Mesodermal cell (in vitro differentiated cells): Measurements from ENCODE around the gene EML4.

Experiments used
- H3K27ac ChIP-seq: 2 replicates; pipeline ENCODE4 v1.7.0; 2013; ENCODE audit warnings: mild to moderate bottlenecking, low read depth, low read length, moderate library complexity; ENCODE audit not compliant: severe bottlenecking
- H3K36me3 ChIP-seq: 2 replicates; pipeline ENCODE4 v1.7.1; 2013; ENCODE audit warnings: mild to moderate bottlenecking, low read length, moderate library complexity; ENCODE audit not compliant: control insufficient read depth, insufficient read depth
- H3K4me1 ChIP-seq: one replicate; pipeline ENCODE4 v1.7.1; 2013; ENCODE audit warnings: mild to moderate bottlenecking, low read length; ENCODE audit not compliant: insufficient read depth, control insufficient read depth, poor library complexity, severe bottlenecking
- H3K4me3 ChIP-seq: 2 replicates; pipeline ENCODE4 v1.7.0; 2013; ENCODE audit warnings: low read length, control low read depth, mild to moderate bottlenecking; ENCODE audit not compliant: insufficient read depth, poor library complexity, severe bottlenecking; ENCODE audit errors: extremely low read depth
- H3K9me3 ChIP-seq: 2 replicates; pipeline ENCODE4 v1.7.1; 2013; ENCODE audit warnings: mild to moderate bottlenecking, low read length, moderate library complexity; ENCODE audit not compliant: control insufficient read depth
- WGBS, 2 experiments: methylation state at CpG; one replicate each; pipeline ENCODE4 v1.1.5; 2013; ENCODE audit warnings: missing lambda C conversion rate in 2 of 2; ENCODE audit not compliant: insufficient coverage in 2 of 2; 5-methylcytosine and 5-hydroxymethylcytosine counted together

EML4 gene

DNA sequence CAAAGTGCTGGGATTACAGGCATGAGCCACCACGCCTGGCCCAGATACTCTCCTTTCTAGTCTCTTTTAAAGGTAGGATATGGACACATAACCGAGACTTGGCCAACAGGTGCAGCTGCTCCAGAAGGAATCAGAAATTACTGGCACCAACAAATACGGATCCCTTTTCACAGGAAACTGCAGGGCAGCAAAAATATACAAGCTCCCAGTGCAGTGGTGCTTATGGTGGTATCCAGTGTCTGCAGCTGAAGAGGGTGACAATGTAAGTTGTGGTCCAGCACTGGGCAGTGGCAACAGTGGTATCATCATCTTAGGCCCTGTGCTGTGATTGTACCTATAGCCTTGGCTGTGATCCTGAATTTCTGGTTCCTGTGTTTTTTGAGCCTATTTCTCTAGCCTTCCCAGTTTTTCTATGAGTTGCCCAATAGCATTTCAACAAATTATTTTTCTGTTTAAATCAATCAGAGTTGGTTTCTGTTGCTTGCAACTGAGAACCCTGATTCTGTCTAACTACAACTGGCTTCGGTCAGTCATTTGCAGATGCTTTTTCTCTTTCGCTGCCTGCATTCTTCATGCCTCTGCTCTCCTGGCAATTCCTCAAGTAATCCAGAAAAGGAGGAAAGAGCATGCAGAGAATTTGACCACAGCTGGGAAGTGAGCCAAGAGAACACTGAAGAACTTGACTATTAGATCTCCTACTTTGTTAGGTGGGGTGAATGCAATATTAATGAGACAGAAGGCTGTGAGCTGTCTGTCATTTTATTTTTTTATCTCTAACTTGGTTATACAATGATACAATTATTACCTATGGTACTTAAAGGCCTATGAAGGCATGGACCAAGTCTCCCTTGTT, 30.8 kb upstream of the EML4 start:
- H3K27ac ChIP-seq = no peak overlapping the region
- peaks cover 69% of the 10 kb centered on the region for H3K4me1 ChIP-seq
- no peaks in the 10 kb centered on the region for H3K36me3 ChIP-seq
- H3K9me3 ChIP-seq = no peaks in the 10 kb centered on the region
- H3K4me3 ChIP-seq = no peak overlapping the region
- 89 to 95% methylated on average over 3 to 5 of the region's 5 CpGs for WGBS, 2 experiments

DNA sequence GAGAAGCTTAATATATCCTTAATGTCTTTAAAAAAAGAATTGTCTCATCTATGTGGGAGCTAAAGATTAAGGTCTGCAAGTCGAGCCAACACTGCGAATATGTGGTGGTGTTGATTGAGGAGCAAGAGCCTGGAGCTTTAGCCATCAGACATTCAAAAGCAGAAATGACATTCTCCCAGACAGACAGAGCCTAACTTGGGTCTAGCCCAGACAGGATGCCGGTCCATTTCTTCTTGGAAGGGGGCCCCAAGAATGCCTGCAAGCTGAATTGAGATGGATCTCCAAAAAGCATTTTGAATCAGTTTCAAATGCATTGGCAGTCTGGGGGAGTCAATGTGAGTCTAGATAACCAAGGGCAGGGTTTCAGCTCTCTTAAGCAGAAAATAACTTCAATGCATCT, 30.1 kb upstream of the EML4 start:
- Histone ChIP-seq H3K27ac (no peak overlapping the region), H3K4me1 (peaks cover 62% of the 10 kb centered on the region), H3K36me3 (no peaks in the 10 kb centered on the region), H3K9me3 (no peaks in the 10 kb centered on the region), H3K4me3 (no peak overlapping the region)
- WGBS, 2 experiments = 100% methylated on average over 2 of the region's 3 CpGs; no CpG with 5 or more reads in 1 of the 2 experiments

DNA sequence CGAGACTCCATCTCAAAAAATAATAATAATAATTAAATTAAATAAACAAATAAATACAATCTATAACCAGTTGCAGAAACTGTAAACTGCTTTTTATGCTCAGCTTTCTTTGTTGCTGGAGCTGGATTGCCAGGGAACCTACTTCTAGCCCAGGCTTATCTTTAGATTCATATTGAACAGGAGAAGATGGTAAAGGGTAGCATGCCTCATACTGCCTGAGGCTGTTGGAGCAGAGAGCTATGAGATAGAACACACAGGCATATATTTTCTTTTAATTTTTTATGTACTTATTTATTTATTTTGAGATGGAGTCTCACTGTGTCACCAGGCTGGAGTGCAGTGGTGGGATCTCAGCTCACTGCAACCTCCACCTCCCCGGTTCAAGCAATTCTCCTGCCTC, 28.7 kb upstream of the EML4 start:
- no peak overlapping the region for H3K27ac ChIP-seq
- no peaks in the 10 kb centered on the region for H3K36me3 ChIP-seq
- peaks cover 53% of the 10 kb centered on the region for H3K4me1 ChIP-seq
- H3K4me3 ChIP-seq = no peak overlapping the region
- WGBS, 2 experiments = 85 to 100% methylated on average over 1 of the region's 2 CpGs
- no peaks in the 10 kb centered on the region for H3K9me3 ChIP-seq

DNA sequence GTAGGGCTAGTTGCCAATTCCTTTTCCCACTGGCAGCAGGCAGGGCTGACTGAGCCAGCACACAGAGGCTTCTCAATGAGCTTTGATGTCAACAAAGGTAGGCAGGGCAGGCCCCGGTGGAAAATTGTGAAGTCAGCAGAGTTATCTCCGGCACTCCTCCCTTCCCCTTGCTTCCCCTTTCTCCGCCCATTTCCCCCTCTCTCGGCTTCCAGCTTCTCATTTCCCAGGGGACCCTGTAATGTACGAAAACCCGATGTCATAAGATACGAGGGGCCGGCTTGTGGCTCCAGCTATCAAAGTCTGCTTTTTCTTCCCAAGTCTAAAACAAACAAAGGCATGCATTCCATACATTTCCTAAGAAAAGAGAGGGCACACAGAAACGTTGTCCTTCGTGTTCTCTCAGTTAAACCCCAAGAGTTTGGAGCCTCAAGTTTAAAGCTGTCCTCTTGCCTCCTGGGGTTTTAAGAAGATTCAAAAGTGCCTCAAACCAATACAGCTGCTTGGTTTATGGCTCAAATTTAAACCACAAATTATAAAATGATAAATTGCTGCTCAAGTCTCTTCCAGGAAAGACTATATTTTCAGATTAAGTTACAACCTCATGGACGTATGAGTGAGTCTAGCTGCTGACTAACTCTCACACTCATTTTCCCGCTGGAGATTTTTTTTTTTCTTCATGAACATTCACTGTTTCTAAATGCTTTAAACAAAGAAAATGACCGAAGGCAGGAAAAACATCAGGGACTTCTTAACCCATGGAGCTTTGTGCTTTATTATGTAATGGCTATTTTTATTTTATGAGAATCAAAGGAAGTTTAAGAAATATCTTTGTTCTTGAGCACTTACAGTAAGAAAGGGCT, 27.2 kb upstream of the EML4 start:
- H3K4me3 ChIP-seq = peak overlapping the region; percentile 1
- WGBS, 2 experiments = 5 to 15% methylated on average over 8 to 9 of the region's 13 CpGs
- H3K27ac ChIP-seq = peak overlapping the region; percentile 95

DNA sequence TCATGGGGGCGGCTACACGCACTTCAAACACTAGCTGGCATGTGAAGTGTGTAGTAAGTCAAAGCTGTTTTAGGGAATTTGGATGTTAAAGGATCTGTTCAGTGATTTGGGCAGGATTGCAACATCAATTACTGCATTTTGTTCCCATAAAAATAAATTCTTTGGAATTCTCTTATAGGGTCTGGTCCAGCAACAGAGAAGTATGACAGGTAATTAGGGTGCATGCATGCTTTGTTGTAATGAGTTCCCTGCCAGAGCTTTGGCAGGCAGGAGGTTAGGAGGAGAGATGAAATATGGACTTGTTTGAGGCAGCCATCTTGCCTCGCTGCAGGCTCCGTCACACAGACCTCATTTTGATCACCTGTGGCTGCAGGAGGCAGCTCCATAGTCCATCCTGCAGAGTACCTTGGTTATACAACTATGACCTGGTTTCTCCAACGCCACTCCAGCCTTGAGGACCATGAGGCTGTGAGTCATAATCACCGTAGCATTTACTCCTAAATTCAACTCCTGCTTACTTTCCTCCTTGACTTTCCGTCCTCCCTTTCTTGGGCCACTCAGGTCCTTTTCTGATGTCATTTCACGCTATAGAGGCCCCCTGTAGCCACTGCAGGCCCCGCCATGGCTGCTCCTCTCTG, 26.5 kb upstream of the EML4 start:
- 64 to 77% methylated on average over 7 to 9 of the region's 9 CpGs for WGBS, 2 experiments
- H3K36me3 ChIP-seq = no peaks in the 10 kb centered on the region
- H3K27ac ChIP-seq = peak overlapping the region; percentile 95
- H3K4me3 ChIP-seq = no peak overlapping the region
- H3K4me1 ChIP-seq = peaks cover 34% of the 10 kb centered on the region
- no peaks in the 10 kb centered on the region for H3K9me3 ChIP-seq

More for the DNA sequence above, 27.2 kb upstream of the EML4 start:
- H3K9me3 ChIP-seq = no peaks in the 10 kb centered on the region
- peaks cover 41% of the 10 kb centered on the region for H3K4me1 ChIP-seq
- H3K36me3 ChIP-seq = no peaks in the 10 kb centered on the region

DNA sequence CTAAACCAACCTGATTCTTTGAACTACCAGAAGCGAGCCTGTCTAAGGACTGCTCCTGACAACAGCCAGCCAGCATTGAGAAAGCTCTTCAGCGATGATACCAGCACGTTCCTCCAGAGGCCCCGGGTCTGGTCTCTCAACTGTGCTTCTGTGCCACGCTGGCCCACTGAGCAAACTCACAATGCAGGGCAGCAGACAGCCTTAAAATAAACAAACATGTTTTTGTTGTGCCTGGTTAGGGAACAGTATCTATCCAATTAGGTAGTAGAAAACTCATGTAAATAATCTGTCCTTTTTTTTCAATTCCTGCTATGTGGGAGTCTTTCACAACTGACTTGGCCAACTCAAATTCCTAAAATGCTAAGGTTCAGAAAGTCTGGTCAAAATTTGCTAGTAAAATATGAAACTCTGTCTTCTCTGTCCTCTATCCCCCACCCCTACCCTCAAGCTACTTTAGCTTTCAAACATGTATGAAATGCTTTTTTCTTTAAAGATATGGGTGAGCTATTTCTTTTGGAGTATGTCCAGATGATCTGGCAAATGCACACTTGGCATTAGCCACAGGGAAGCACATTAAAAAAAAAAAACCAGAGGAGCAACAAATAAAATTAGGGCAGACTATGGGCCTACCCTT, 21.4 kb upstream of the EML4 start:
- peaks cover 5% of the 10 kb centered on the region for H3K4me1 ChIP-seq
- H3K9me3 ChIP-seq = peaks cover 4% of the 10 kb centered on the region
- H3K27ac ChIP-seq = no peak overlapping the region
- H3K36me3 ChIP-seq = no peaks in the 10 kb centered on the region
- WGBS, 2 experiments = 85 to 87% methylated on average over 4 of the region's 5 CpGs
- no peak overlapping the region for H3K4me3 ChIP-seq

DNA sequence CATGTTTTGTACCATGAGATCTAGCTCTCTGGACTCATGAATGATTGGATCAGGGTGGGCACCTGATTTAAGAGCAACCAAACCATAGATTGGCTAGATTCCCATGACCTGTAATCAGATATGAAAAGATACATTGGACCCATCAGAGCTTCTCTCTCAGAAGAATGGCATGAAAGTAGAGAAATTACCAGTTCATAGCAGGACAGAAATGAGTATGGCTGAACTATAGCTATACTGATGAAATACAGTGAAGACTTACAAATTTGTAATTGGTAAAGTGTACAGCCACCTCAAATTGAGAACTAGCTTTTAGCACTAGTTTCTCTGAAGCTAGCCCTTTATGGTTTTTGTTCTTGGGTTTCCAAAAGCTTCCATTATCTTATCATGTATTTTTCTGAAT, 19.0 kb upstream of the EML4 start:
- H3K9me3 ChIP-seq = peaks cover 4% of the 10 kb centered on the region
- no peaks in the 10 kb centered on the region for H3K36me3 ChIP-seq
- H3K4me1 ChIP-seq = no peaks in the 10 kb centered on the region
- H3K4me3 ChIP-seq = no peak overlapping the region
- no peak overlapping the region for H3K27ac ChIP-seq

DNA sequence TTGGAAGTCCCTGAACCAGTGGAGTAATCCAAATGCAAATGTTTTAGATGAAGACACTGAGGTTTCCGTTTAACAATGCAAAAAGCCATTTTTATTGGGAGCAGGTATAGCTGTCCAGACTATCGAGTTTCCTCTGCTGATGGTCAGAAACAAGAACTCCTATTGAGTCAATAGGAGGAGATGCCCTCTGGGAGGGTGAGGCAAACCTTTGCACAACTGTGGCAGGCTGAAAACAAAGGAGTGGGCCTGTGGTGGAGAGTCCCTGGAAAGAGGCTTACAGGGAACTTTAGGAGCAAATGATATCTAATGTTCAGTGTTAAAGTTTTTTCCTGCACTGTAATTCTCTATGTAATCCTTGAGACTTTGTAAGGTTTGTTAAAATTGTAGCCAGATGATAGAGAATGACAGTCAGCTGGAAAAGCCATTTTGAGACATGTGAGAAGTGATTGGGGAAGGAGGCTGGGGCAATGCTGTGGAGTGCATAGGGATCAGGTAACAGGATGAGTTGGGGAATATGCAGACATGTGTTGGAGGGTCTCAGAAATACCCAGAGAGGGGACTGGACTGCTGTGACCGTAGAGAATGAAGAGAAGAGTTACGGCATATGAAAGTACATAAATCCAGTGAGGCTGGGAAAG, 15.1 kb upstream of the EML4 start:
- 53 to 67% methylated on average over 2 of the region's 4 CpGs for WGBS, 2 experiments
- Histone ChIP-seq H3K9me3 (no peaks in the 10 kb centered on the region), H3K4me1 (no peaks in the 10 kb centered on the region), H3K27ac (no peak overlapping the region), H3K4me3 (no peak overlapping the region), H3K36me3 (no peaks in the 10 kb centered on the region)

DNA sequence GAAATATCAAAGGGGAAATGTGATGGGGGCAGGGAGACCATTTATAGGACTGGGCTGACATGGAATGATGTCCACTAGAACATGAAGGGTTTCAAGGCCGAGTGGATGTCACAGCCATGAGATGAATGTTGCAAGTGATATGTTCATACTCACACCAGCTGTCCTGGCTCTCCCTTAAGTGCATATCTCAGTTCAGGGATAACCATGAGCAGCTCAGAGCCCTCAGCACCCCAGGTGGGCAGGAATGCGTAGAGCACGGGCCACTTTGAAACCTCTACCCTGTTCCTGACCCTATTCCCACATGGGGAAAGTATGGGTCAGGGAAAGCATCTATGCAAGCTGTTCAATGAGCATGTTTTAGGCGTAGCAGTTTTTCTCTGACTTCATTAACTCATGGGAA, 12.4 kb upstream of the EML4 start:
- Histone ChIP-seq H3K9me3 (no peaks in the 10 kb centered on the region), H3K4me3 (no peak overlapping the region), H3K36me3 (no peaks in the 10 kb centered on the region), H3K27ac (no peak overlapping the region), H3K4me1 (no peaks in the 10 kb centered on the region)
- WGBS, 2 experiments = 85 to 100% methylated on average over 1 to 4 of the region's 4 CpGs

DNA sequence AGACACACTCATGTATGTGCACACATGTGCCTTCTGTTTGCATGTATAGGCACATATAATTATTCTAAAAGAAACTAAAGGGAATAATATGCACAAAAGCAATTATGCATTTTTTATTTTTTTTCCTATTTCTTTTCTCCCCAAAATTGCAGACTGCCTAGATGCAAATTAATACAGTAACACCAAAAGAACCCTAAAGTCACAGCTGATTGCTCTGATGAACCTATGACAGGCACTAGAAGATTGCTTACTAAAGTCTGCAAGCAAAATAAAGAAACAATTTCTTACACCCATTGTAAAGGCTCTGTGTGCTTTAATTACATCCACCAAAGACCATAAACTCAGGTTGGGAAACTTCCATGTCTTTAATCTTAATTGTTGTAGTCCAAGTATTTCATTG, 7.7 kb upstream of the EML4 start:
- H3K9me3 ChIP-seq = no peaks in the 10 kb centered on the region
- no peaks in the 10 kb centered on the region for H3K4me1 ChIP-seq
- no peak overlapping the region for H3K4me3 ChIP-seq

More for the DNA sequence above, 7.7 kb upstream of the EML4 start:
- Histone ChIP-seq H3K27ac (no peak overlapping the region), H3K36me3 (no peaks in the 10 kb centered on the region)
